ENCODE results near the gene PCSK6.

The PCSK6 gene

DNA sequence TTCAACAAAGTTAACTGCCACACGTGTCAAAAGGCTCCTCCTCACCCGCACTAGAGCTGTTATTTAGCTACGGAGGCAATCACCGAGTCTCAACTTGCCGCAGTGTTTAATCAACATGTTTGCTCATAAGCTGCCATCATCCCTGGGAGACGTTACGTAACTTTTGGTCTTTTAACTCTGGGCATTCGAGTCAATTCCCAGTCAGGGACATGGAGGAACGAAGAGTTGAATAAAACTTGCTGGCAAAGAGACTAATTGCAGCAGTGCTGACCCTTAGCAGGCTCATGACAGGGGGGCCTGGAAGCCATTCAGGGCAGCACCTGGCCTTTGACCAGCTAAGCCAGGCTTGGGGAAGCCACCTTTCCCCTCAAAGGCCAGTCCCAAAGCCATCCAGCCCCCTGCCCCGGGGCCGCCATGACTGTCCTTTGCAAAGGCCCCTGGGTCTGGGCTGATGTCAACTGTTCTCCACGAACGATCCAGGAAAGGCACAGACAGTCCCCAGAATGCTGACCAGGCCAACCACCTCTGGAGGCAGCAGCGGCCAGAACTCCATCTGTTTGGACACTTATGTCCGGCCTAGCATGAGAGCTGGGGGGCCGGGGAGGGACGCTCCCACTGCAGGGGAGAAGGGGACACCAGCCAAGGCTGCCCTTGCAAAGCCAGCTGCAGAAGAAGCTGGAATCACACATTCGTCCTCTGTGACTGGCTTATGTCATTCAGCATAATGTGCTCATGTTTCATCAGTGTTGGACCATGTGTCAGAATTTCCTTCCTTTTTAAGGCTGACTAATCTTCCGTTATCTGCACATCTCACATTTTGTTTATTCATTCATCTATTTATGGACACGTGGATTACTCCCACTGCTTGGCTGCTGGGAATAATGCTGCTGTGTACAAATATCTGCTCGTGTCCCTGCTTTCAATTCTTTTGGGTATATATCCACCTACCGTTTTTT lies 43.7 kb downstream of the PCSK6 start:
- ATAC-seq (ENCODE audit: insufficient read depth, low read depth) (no peak), DNase-seq (no peak)
- Histone ChIP-seq H3K9ac (ENCODE audit: low read depth, low read length) (no peak overlapping the region), H3K27me3 (ENCODE audit: insufficient read depth, low read length, poor library complexity) (no peaks in the 10 kb centered on the region), H3K4me2 (ENCODE audit: insufficient read depth, low read length) (no peak overlapping the region), H4K20me1 (ENCODE audit: insufficient read depth, low read length) (no peaks in the 10 kb centered on the region), H3K4me3 (ENCODE audit: low read depth in 1 of 2, low read length in 2 of 2) (no peak overlapping the region), H3K79me2 (ENCODE audit: insufficient read depth, low read length) (no peaks in the 10 kb centered on the region), H3K36me3 (ENCODE audit: insufficient read depth, low read length) (no peaks in the 10 kb centered on the region), H3K27ac (ENCODE audit: low read length) (no peak overlapping the region), H2AFZ (ENCODE audit: low read depth, low read length) (no peak overlapping the region), H3K9me3 (ENCODE audit: insufficient read depth, low read length, severe bottlenecking) (no peaks in the 10 kb centered on the region), H3K4me1 (ENCODE audit: insufficient read depth, low read length) (peaks cover 15% of the 10 kb centered on the region)
- TF ChIP-seq EZH2 (IDR thresholded peaks at IDR 0.05; ENCODE audit: borderline replicate concordance, low read depth, low read length, severe bottlenecking) = no peak
- TF ChIP-seq, protein P1, sequence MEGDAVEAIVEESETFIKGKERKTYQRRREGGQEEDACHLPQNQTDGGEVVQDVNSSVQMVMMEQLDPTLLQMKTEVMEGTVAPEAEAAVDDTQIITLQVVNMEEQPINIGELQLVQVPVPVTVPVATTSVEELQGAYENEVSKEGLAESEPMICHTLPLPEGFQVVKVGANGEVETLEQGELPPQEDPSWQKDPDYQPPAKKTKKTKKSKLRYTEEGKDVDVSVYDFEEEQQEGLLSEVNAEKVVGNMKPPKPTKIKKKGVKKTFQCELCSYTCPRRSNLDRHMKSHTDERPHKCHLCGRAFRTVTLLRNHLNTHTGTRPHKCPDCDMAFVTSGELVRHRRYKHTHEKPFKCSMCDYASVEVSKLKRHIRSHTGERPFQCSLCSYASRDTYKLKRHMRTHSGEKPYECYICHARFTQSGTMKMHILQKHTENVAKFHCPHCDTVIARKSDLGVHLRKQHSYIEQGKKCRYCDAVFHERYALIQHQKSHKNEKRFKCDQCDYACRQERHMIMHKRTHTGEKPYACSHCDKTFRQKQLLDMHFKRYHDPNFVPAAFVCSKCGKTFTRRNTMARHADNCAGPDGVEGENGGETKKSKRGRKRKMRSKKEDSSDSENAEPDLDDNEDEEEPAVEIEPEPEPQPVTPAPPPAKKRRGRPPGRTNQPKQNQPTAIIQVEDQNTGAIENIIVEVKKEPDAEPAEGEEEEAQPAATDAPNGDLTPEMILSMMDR (IDR thresholded peaks at IDR 0.05; ENCODE audit: borderline replicate concordance, extremely low read depth, low read length, poor library complexity, severe bottlenecking) = no peak

DNA sequence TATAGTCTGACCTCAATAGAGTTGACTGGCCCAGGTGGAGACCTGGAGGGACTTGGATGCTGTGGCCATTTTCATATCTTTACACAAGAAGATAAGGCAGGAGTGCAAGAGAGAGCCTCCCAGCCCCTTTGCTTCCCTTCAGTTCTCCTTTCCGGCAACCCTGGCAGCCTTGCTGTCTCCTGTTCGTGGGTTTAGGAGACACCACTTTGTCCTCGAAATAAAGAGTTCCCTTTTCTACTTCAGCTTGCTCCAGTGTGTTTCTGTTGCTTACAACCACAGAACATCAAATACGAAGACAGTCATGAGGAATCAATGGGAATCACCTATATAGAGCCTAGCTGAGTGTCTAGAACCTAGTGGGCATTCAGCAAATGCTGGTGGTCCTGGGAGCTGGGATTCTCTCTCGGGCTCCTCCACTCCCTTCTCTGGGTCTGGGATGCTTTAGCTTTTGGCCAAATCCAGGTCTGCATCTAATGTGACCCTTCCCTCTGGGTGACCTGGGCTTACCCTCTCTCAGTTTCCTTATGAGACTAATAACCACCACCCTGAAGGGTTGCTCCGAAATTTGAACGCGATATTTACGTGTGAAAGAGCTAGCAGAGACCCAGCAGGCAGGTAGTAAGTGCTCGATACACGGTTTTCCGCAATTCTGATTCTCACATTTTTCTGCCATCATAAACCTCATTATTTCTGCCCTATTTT lies 44.5 kb downstream of the PCSK6 start:
- DNase-seq = no peak
- Histone ChIP-seq H3K4me3 (ENCODE audit: low read depth in 1 of 2, low read length in 2 of 2) (no peak overlapping the region), H3K9me3 (ENCODE audit: insufficient read depth, low read length, severe bottlenecking) (no peaks in the 10 kb centered on the region), H3K4me1 (ENCODE audit: insufficient read depth, low read length) (peaks cover 15% of the 10 kb centered on the region), H3K36me3 (ENCODE audit: insufficient read depth, low read length) (no peaks in the 10 kb centered on the region), H3K9ac (ENCODE audit: low read depth, low read length) (no peak overlapping the region), H4K20me1 (ENCODE audit: insufficient read depth, low read length) (no peaks in the 10 kb centered on the region), H3K4me2 (ENCODE audit: insufficient read depth, low read length) (no peak overlapping the region), H3K27me3 (ENCODE audit: insufficient read depth, low read length, poor library complexity) (no peaks in the 10 kb centered on the region), H3K27ac (ENCODE audit: low read length) (no peak overlapping the region), H3K79me2 (ENCODE audit: insufficient read depth, low read length) (no peaks in the 10 kb centered on the region), H2AFZ (ENCODE audit: low read depth, low read length) (no peak overlapping the region)
- ATAC-seq (ENCODE audit: insufficient read depth, low read depth) = no peak
- no peak for TF ChIP-seq EZH2 (IDR thresholded peaks at IDR 0.05; ENCODE audit: borderline replicate concordance, low read depth, low read length, severe bottlenecking)
- TF ChIP-seq, protein P1 (IDR thresholded peaks at IDR 0.05; ENCODE audit: borderline replicate concordance, extremely low read depth, low read length, poor library complexity, severe bottlenecking) = no peak

DNA sequence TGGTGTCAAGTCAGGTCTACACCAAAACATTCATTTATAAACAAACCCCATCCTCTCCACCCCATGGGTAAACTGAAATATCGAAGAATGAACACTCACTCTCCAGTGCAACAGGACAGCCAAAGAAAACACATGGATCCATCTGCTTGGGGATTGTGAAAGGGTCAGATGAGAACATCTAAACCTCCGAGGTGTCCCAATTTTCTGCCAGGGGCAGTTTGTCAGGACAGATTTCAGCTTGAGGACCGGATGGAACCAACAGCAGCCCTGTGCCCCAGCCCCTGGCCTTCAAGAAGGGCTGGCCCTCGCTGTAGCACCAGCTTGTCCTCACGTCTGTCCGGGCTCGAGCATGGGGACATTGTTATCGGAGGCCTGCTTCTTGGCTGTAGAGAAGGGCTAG lies 45.5 kb downstream of the PCSK6 start:
- no peak overlapping the region for H2AFZ ChIP-seq (ENCODE audit: low read depth, low read length)
- ATAC-seq (ENCODE audit: insufficient read depth, low read depth) = no peak
- H3K27me3 ChIP-seq (ENCODE audit: insufficient read depth, low read length, poor library complexity) = no peaks in the 10 kb centered on the region
- H4K20me1 ChIP-seq (ENCODE audit: insufficient read depth, low read length) = no peaks in the 10 kb centered on the region
- no peak for TF ChIP-seq EZH2 (IDR thresholded peaks at IDR 0.05; ENCODE audit: borderline replicate concordance, low read depth, low read length, severe bottlenecking)
- TF ChIP-seq, protein P1 (IDR thresholded peaks at IDR 0.05; ENCODE audit: borderline replicate concordance, extremely low read depth, low read length, poor library complexity, severe bottlenecking) = no peak
- H3K4me1 ChIP-seq (ENCODE audit: insufficient read depth, low read length) = peaks cover 15% of the 10 kb centered on the region
- H3K27ac ChIP-seq (ENCODE audit: low read length) = no peak overlapping the region
- H3K4me3 ChIP-seq (ENCODE audit: low read depth in 1 of 2, low read length in 2 of 2) = no peak overlapping the region
- H3K4me2 ChIP-seq (ENCODE audit: insufficient read depth, low read length) = no peak overlapping the region
- H3K9me3 ChIP-seq (ENCODE audit: insufficient read depth, low read length, severe bottlenecking) = no peaks in the 10 kb centered on the region
- H3K9ac ChIP-seq (ENCODE audit: low read depth, low read length) = no peak overlapping the region
- no peaks in the 10 kb centered on the region for H3K79me2 ChIP-seq (ENCODE audit: insufficient read depth, low read length)
- no peak for DNase-seq
- H3K36me3 ChIP-seq (ENCODE audit: insufficient read depth, low read length) = no peaks in the 10 kb centered on the region
